Upper lobe of left lung (tissue), 6 donors: Measurements from ENCODE around the gene UNC5A. TPM values are rescaled to one million over a fixed set of nuclear protein-coding genes. Genes with fewer than 3 reads are reported as not detected.

Experiments
- ATAC-seq, 2 donors: fragments of 200-7000 bp; cut with Tn5 transposase; one replicate each; pipeline ENCODE4 v1.9.1; 2022; ENCODE audit warnings: mild to moderate bottlenecking in 2 of 2, moderate library complexity in 2 of 2; ENCODE audit not compliant: low FRiP score in 2 of 2
- DNase-seq, 2 donors: peaks; one replicate each; pipeline ENCODE4 v3.0.0-alpha.2; 2019 to 2020
- H3K27ac ChIP-seq, 4 donors: fragments of 200-600 bp; sonication (generic); one replicate each; pipeline ENCODE4 v1.5.1; 2016 to 2019
- H3K27me3 ChIP-seq, 4 donors: fragments of 200-600 bp; sonication (generic); one replicate each; pipeline ENCODE4 v1.5.1; 2017 to 2019
- H3K36me3 ChIP-seq, 4 donors: fragments of 200-600 bp; sonication (generic); one replicate each; pipeline ENCODE4 v1.5.1; 2016 to 2019
- H3K4me1 ChIP-seq, 4 donors: fragments of 200-600 bp; sonication (generic); one replicate each; pipeline ENCODE4 v1.5.1; 2018 to 2019
- H3K4me3 ChIP-seq, 4 donors: fragments of 200-600 bp; sonication (generic); one replicate each; pipeline ENCODE4 v1.5.1; 2017 to 2019; ENCODE audit warnings: mild to moderate bottlenecking in 2 of 4, moderate library complexity in 1 of 4
- H3K9me3 ChIP-seq, 4 donors: fragments of 200-600 bp; sonication (generic); one replicate each; pipeline ENCODE4 v1.5.1; 2018 to 2019
- CTCF ChIP-seq, 6 experiments: fragments of 450-650 bp in 4 of 6; fragments of 200-600 bp in 2 of 6; sonication (generic) in 2 of 6; IDR thresholded peaks; one replicate each; pipeline ENCODE4 v1.5.1; 2016 to 2019; ENCODE audit warnings: antibody characterized with exemption in 6 of 6
- EP300 ChIP-seq, 4 donors: sonication (generic); formaldehyde crosslinking; IDR thresholded peaks; one replicate each; pipeline ENCODE4 v1.5.1; 2017; ENCODE audit warnings: antibody characterized with exemption in 4 of 4, control low read depth in 2 of 4
- POLR2A ChIP-seq, 4 donors: fragments of 450-650 bp; IDR thresholded peaks; one replicate each; pipeline ENCODE4 v1.5.1; 2016 to 2017; ENCODE audit warnings: antibody characterized with exemption in 4 of 4, mild to moderate bottlenecking in 2 of 4
- POLR2AphosphoS5 ChIP-seq, 2 donors: sonication (generic); formaldehyde crosslinking; IDR thresholded peaks; one replicate each; pipeline ENCODE4 v1.5.1; 2017; ENCODE audit warnings: antibody characterized with exemption in 2 of 2
- WGBS, 2 donors: methylation state at CpG; one replicate each; pipeline ENCODE4 v1.1.5; 2017 to 2018; 5-methylcytosine and 5-hydroxymethylcytosine counted together
- total RNA-seq, 6 donors: library from RNA; depleted of rRNA in 4 of 6; stranded (reverse); fragments of >200 nt in 4 of 6; gene quantifications; one replicate each; pipeline versions ENCODE4 v1.1.0 to v1.2.1, GENCODE V29; 2016 to 2021
- donor health status: DM: no; HTN: no; CAD: no; lungs with moderate emphysema.
- donor health status: DM: no; HTN: yes; CAD: no; lungs with severe emphysema.

Gene UNC5A
- total RNA-seq, 6 donors from 2014 or later = 0.20 to 1.0 (median 0.39) TPM; not detected in 1

- Histone ChIP-seq H3K27ac (no peak overlapping the region), H3K4me1 (peaks cover 0 to 12% (median 5%) of the 10 kb centered on the region in 4 donors), H3K27me3 (peaks cover 0 to 6% (median 2%) of the 10 kb centered on the region in 4 donors), H3K4me3 (no peak overlapping the region), H3K9me3 (no peaks in the 10 kb centered on the region), H3K36me3 (no peaks in the 10 kb centered on the region)
- TF ChIP-seq POLR2AphosphoS5 (IDR thresholded peaks at IDR 0.05) = no peak
- no peak for TF ChIP-seq CTCF (IDR thresholded peaks at IDR 0.05)
- no peak for TF ChIP-seq POLR2A (IDR thresholded peaks at IDR 0.05)
- no peak for TF ChIP-seq EP300 (IDR thresholded peaks at IDR 0.05)
- 42 to 44% methylated on average over 13 to 25 of the region's 27 CpGs for WGBS, 2 donors
- ATAC-seq (no peak), DNase-seq (peak in 1 of 2 donors; percentile 48)
Measured at GRCh38 chr5:176785184-176786145, 24.9 kb upstream of the UNC5A start.

GRCh38 chr5:176787676-176788075 lies 22.7 kb upstream of the UNC5A start:
- Histone ChIP-seq H3K4me3 (no peak overlapping the region), H3K4me1 (no peaks in the 10 kb centered on the region), H3K36me3 (no peaks in the 10 kb centered on the region), H3K9me3 (no peaks in the 10 kb centered on the region), H3K27ac (no peak overlapping the region), H3K27me3 (peaks cover 0 to 6% (median 2%) of the 10 kb centered on the region in 4 donors)
- TF ChIP-seq EP300 (IDR thresholded peaks at IDR 0.05) (no peak), POLR2AphosphoS5 (IDR thresholded peaks at IDR 0.05) (no peak), POLR2A (IDR thresholded peaks at IDR 0.05) (no peak), CTCF (IDR thresholded peaks at IDR 0.05) (no peak)
- 84 to 91% methylated on average over 3 of the region's 3 CpGs for WGBS, 2 donors
- DNase-seq = no peak
- no peak for ATAC-seq

- ATAC-seq (no peak), DNase-seq (no peak)
- H3K4me1 ChIP-seq = no peaks in the 10 kb centered on the region
- no peaks in the 10 kb centered on the region for H3K9me3 ChIP-seq
- WGBS, 2 donors = 57 to 64% methylated on average over 7 of the region's 7 CpGs
- H3K27ac ChIP-seq = no peak overlapping the region
- H3K36me3 ChIP-seq = no peaks in the 10 kb centered on the region
- no peak overlapping the region for H3K4me3 ChIP-seq
- TF ChIP-seq EP300 (IDR thresholded peaks at IDR 0.05) = no peak
- no peak for TF ChIP-seq POLR2A (IDR thresholded peaks at IDR 0.05)
- TF ChIP-seq CTCF (IDR thresholded peaks at IDR 0.05) = no peak
- TF ChIP-seq POLR2AphosphoS5 (IDR thresholded peaks at IDR 0.05) = no peak
- peaks cover 0 to 6% (median 4%) of the 10 kb centered on the region in 4 donors for H3K27me3 ChIP-seq
Measured at GRCh38 chr5:176788091-176788490, 22.3 kb upstream of the UNC5A start.

GRCh38 chr5:176788941-176789872 lies 21.2 kb upstream of the UNC5A start:
- 36 to 48% methylated on average over 17 to 19 of the region's 20 CpGs for WGBS, 2 donors
- DNase-seq (peak in 1 of 2 donors; percentile 46), ATAC-seq (no peak)
- Histone ChIP-seq H3K4me3 (no peak overlapping the region), H3K36me3 (no peaks in the 10 kb centered on the region), H3K4me1 (no peaks in the 10 kb centered on the region), H3K27ac (no peak overlapping the region), H3K27me3 (peaks cover 0 to 7% (median 5%) of the 10 kb centered on the region in 4 donors), H3K9me3 (no peaks in the 10 kb centered on the region)
- TF ChIP-seq EP300 (IDR thresholded peaks at IDR 0.05) = no peak
- no peak for TF ChIP-seq CTCF (IDR thresholded peaks at IDR 0.05)
- TF ChIP-seq POLR2AphosphoS5 (IDR thresholded peaks at IDR 0.05) = no peak
- TF ChIP-seq POLR2A (IDR thresholded peaks at IDR 0.05) = no peak
